Adrenal gland (tissue), 19 donors: Measurements from ENCODE around the gene LRRC36. TPM values are rescaled to one million over a fixed set of nuclear protein-coding genes. Genes with fewer than 3 reads are reported as not detected.

ENCODE experiments used
- DNase-seq, 7 donors: peaks; one replicate each; pipeline ENCODE4 v3.0.0-alpha.2; 2019 to 2020
- H3K27ac ChIP-seq, 5 donors: fragments of 200-600 bp; sonication (generic) in 4 of 5; 1 replicate in 3 of 5; 2 replicates in 2 of 5; pipeline versions ENCODE4 v1.5.1 to v1.8.0; 2016 to 2020; ENCODE audit warnings: mild to moderate bottlenecking in 1 of 5
- H3K27me3 ChIP-seq: fragments of 200-600 bp; 2 replicates; pipeline ENCODE4 v1.8.0; 2021
- H3K36me3 ChIP-seq, 2 donors: fragments of 200-600 bp; replicated peaks in 1 of 2; 1 replicate in 1 of 2; 2 replicates in 1 of 2; pipeline versions ENCODE4 v1.5.1 to v1.8.0; 2018 to 2022
- H3K4me1 ChIP-seq, 2 donors: fragments of 200-600 bp; replicated peaks in 1 of 2; 1 replicate in 1 of 2; 2 replicates in 1 of 2; pipeline versions ENCODE4 v1.5.1 to v1.8.0; 2018 to 2021
- H3K4me3 ChIP-seq, 4 donors: fragments of 200-600 bp; sonication (generic) in 3 of 4; one replicate each; pipeline ENCODE4 v1.5.1; 2016 to 2018
- H3K9me3 ChIP-seq, 3 donors: fragments of 200-600 bp; sonication (generic) in 1 of 3; replicated peaks in 1 of 3; 1 replicate in 2 of 3; 2 replicates in 1 of 3; pipeline versions ENCODE4 v1.5.1 to v1.8.0; 2016 to 2021
- CTCF ChIP-seq, 6 experiments: fragments of 450-650 bp in 4 of 6; fragments of 200-600 bp in 2 of 6; sonication (generic) in 1 of 6; IDR thresholded peaks; 1 replicate in 5 of 6; 2 replicates in 1 of 6; pipeline versions ENCODE4 v1.5.1 to v1.8.0; 2016 to 2021; ENCODE audit warnings: antibody characterized with exemption in 6 of 6, mild to moderate bottlenecking in 2 of 6, moderate library complexity in 1 of 6
- POLR2A ChIP-seq, 2 donors: fragments of 450-650 bp; IDR thresholded peaks; one replicate each; pipeline ENCODE4 v1.6.1; 2017; ENCODE audit warnings: antibody characterized with exemption in 2 of 2, mild to moderate bottlenecking in 2 of 2, moderate library complexity in 1 of 2
- WGBS, 4 donors: extraction: QIAGEN DNeasy Blood & Tissue Kit in 2 of 4; methylation state at CpG; one replicate each; pipeline versions ENCODE4 v1.1.5 to v1.1.7; 2013 to 2017; 5-methylcytosine and 5-hydroxymethylcytosine counted together
- intact Hi-C, 2 donors: fragments of 100-400 bp; cut with DNase I; formaldehyde crosslinking; loops; one replicate each; pipeline versions ENCODE4 v1.14.1 to v1.15.0; 2022 to 2023
- long read RNA-seq, 10 donors: library from polyadenylated mRNA in 3 of 10; unstranded in 2 of 10; stranded (forward) in 1 of 10; transcript quantifications; one replicate each; pipeline ENCODE4 v2.0.0 and lab custom pipeline, GENCODE V29; 2021 to 2026
- polyA plus RNA-seq, 3 donors: library from polyadenylated mRNA; stranded (reverse); fragments of 200-250 nt in 2 of 3; fragments of 350-450 nt in 1 of 3; fragmentation: Illumina TruSeq in 1 of 3; extraction: RNeasy Lipid Tissue Mini Kit (QIAGEN cat#74804) in 1 of 3; gene quantifications; one replicate each; pipeline ENCODE4 v1.2.3, GENCODE V29; 2013 to 2014
- total RNA-seq, 9 donors: library from RNA; depleted of rRNA in 4 of 9; stranded (reverse); fragments of >200 nt in 4 of 9; fragments of 120-200 nt in 1 of 9; fragmentation: NEBNext Ultra II Directional in 1 of 9; extraction: Animal tissue kit (Norgen Biotek cat#: 25700) in 1 of 9; gene quantifications; one replicate each; pipeline versions ENCODE4 v1.1.0 to v1.2.4, GENCODE V29; 2013 to 2023
- donor health status: healthy with polysubstance abuse.
- donor health status: Bipolar disorder and iron deficiency.
- donor health status: DM: yes; HTN: yes; CAD: no.
- donor health status: DM: no; HTN: no; CAD: no.
- donor health status: DM: no; HTN: no; CAD: no.
- donor health status: DM: yes; HTN: yes; CAD: no.

LRRC36 gene, protein sequence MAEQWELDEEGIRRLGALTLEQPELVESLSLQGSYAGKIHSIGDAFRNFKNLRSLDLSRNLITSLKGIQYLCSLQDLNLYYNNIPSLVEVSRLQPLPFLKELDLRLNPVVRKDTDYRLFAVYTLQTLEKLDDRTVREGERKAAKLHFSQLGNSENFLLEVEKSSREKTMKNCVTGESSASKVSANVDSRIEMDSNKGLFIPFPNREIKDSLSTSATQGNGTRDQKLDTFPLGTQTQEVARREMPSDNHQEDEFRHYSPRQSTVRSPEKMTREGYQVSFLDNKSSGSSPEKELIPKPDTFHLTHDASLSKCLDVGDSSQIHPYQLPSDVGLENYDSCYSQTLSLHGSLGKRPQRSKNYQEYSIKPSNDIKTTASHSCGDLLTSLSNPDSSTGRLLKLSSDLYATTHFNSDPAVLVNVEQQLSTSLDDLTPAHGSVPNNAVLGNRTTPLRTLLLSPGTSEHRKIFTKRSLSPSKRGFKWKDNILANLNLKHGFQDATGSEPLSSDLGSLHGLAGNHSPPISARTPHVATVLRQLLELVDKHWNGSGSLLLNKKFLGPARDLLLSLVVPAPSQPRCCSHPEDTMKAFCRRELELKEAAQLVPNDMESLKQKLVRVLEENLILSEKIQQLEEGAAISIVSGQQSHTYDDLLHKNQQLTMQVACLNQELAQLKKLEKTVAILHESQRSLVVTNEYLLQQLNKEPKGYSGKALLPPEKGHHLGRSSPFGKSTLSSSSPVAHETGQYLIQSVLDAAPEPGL
- 1 to 10 TPM in 1 of 9 donors, under 1 TPM in 3, not detected in 5; 0.15 to 4.7 (median 0.52) TPM for total RNA-seq
- polyA plus RNA-seq = 1 to 10 TPM in 1 of 3 donors, under 1 TPM in 2; 0.24 to 1.9 (median 0.61) TPM
- long read RNA-seq, donor 1 = 0 reads
- long read RNA-seq, donor 2 = 0 reads
- long read RNA-seq, donor 3 = 0 reads
- long read RNA-seq, donor 4 = 0 reads
- long read RNA-seq, donor 5 = 0 reads
- long read RNA-seq, donor 6 = 0 reads
- long read RNA-seq, donor 7 = 0 reads
- long read RNA-seq, donor 8 = 0 reads
- long read RNA-seq, donor 9 = 0 reads
- long read RNA-seq, donor 10 = 0 reads

- Histone ChIP-seq H3K27ac (no peak within 1 kb of the TSS), H3K4me3 (peak within 1 kb of the TSS in 2 of 4 donors; percentile 11 to 66), H3K4me1 (peaks cover 8 to 9% of the 10 kb centered on the region in 2 donors), H3K36me3 (no peaks in the 10 kb centered on the region), H3K9me3 (no peaks in the 10 kb centered on the region), H3K27me3 (no peaks in the 10 kb centered on the region)
- TF ChIP-seq CTCF (IDR thresholded peaks at IDR 0.05) (peak in 4 of 6 experiments; percentile 13 to 47 (median 36)), POLR2A (IDR thresholded peaks at IDR 0.05) (no peak)
- peak; percentile 41 to 69 (median 56) for DNase-seq
- WGBS, 4 donors = 6 to 18% (median 8%) methylated on average over 21 to 61 of the region's 61 CpGs
- intact Hi-C loops = no loop called here
Observed at GRCh38 chr16:67326472-67327309, at the start of gene LRRC36, which contains the start of gene KCTD19. TSS of gene LRRC36 (plus strand) at chr16:67326815. CDS start at chr16:67326863, 48 bp downstream. TSS of gene KCTD19 (minus strand) at chr16:67326741. CDS start at chr16:67326707, 34 bp downstream.

GRCh38 chr16:67277294-67277998 lies 49.2 kb upstream of the LRRC36 start:
- intact Hi-C loops = no loop called here
- Histone ChIP-seq H3K4me3 (no peak overlapping the region), H3K27me3 (no peaks in the 10 kb centered on the region), H3K27ac (peak overlapping the region; percentile 11 to 90 (median 79)), H3K9me3 (no peaks in the 10 kb centered on the region), H3K4me1 (peaks cover 16 to 30% of the 10 kb centered on the region in 2 donors), H3K36me3 (no peaks in the 10 kb centered on the region)
- peak; percentile 79 to 94 (median 92) for DNase-seq
- 59 to 91% (median 66%) methylated on average over 3 to 4 of the region's 4 CpGs for WGBS, 4 donors
- TF ChIP-seq POLR2A (IDR thresholded peaks at IDR 0.05) = peak in 1 of 2 donors; percentile 41
- no peak for TF ChIP-seq CTCF (IDR thresholded peaks at IDR 0.05)

DNA sequence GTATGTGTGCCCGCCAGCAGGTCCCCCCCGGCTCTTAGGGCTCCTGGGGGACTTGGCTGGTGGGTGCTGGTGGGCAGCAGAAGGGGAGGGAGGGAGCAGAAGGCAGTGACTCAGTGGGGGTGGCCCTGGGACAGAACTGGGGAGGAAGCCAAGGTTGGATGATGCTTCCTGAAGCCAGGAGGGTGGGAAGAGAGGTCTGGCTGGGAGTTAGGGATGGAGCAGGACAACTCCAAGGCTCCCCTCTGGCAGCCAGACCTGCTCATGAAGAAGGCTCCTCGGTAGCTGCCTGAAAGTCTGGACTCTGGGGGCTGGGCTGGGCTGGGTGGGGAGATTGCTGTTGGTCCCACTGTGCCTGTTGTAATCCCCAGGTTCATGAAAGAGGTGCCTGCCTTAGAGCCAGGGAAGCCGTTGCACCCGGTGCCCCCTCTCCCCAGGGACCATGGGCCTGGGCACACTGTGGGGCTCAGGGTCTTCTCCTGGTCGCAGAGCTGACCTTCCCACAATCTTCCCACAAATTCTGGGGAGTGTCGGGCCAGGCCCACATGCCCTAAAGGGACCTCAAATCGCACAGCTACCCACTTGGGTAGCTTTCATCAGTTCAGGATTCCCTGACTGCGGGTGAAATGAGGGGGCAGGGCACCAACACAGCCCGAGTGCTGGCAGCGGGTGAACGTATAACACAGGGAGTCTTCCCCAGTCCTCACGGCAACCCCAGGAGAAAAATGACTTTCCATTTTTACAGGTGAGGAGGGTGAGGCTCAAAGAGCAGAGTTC lies 48.4 kb upstream of the LRRC36 start:
- peaks cover 16 to 30% of the 10 kb centered on the region in 2 donors for H3K4me1 ChIP-seq
- no peaks in the 10 kb centered on the region for H3K36me3 ChIP-seq
- DNase-seq = peak; percentile 70 to 82 (median 75)
- H3K27ac ChIP-seq = peak overlapping the region; percentile 11 to 90 (median 79)
- peak overlapping the region in 1 of 4 donors; percentile 66 for H3K4me3 ChIP-seq
- no peak for TF ChIP-seq CTCF (IDR thresholded peaks at IDR 0.05)
- peak in 1 of 2 donors; percentile 10 for TF ChIP-seq POLR2A (IDR thresholded peaks at IDR 0.05)
- H3K27me3 ChIP-seq = no peaks in the 10 kb centered on the region
- 49 to 60% (median 54%) methylated on average over 3 to 13 of the region's 13 CpGs for WGBS, 4 donors
- no peaks in the 10 kb centered on the region for H3K9me3 ChIP-seq
- intact Hi-C loops = no loop called here
